Mononuclear cell (primary cell): ENCODE data around the gene KLHDC7B. TPM values are rescaled to one million over a fixed set of nuclear protein-coding genes. Genes with fewer than 3 reads are reported as not detected.
A peak's percentile ranks its signal among the peaks of the same experiment; 100 is the strongest.

Experiments used
- H3K27me3 ChIP-seq: 2 replicates; pipeline ENCODE4 v1.6.0; 2011; ENCODE audit warnings: low read length, control low read depth; ENCODE audit not compliant: insufficient read depth
- H3K4me1 ChIP-seq: 2 replicates; pipeline ENCODE4 v1.5.1; 2011; ENCODE audit warnings: mild to moderate bottlenecking, low read length, control low read depth; ENCODE audit not compliant: insufficient read depth
- H3K4me3 ChIP-seq: 2 replicates; pipeline ENCODE4 v1.5.1; 2011; ENCODE audit warnings: mild to moderate bottlenecking, low read length, moderate library complexity
- H3K9me3 ChIP-seq: 2 replicates; pipeline ENCODE4 v1.5.1; 2011; ENCODE audit warnings: low read depth, mild to moderate bottlenecking, control low read depth, low read length
- total RNA-seq: library from RNA; depleted of rRNA; stranded (reverse); fragments of >200 nt; gene quantifications from one replicate; pipeline ENCODE4 v1.2.3, GENCODE V29; 2012

The KLHDC7B gene
- total RNA-seq, 1 donor: 1.7 TPM

- Histone ChIP-seq H3K9me3 (no peaks in the 10 kb centered on the region), H3K4me3 (no peak overlapping the region), H3K4me1 (peaks cover 73% of the 10 kb centered on the region), H3K27me3 (no peaks in the 10 kb centered on the region)
These were observed 1.7 kb downstream of the KLHDC7B start for GRCh38 chr22:50547263-50547985.

GRCh38 chr22:50548040-50548920 lies 2.6 kb downstream of the KLHDC7B start:
- H3K9me3 ChIP-seq: no peaks in the 10 kb centered on the region
- H3K4me3 ChIP-seq: peak overlapping the region; percentile 49
- H3K4me1 ChIP-seq: peaks cover 64% of the 10 kb centered on the region
- no peaks in the 10 kb centered on the region for H3K27me3 ChIP-seq

- no peaks in the 10 kb centered on the region for H3K27me3 ChIP-seq
- H3K4me3 ChIP-seq: peak overlapping the region; percentile 49
- H3K9me3 ChIP-seq: no peaks in the 10 kb centered on the region
- H3K4me1 ChIP-seq: peaks cover 56% of the 10 kb centered on the region
These were observed 3.5 kb downstream of the KLHDC7B start for GRCh38 chr22:50548921-50549790.

GRCh38 chr22:50550395-50550794 lies 4.7 kb downstream of the KLHDC7B start:
- H3K4me1 ChIP-seq: peaks cover 43% of the 10 kb centered on the region
- H3K4me3 ChIP-seq: no peak overlapping the region
- no peaks in the 10 kb centered on the region for H3K9me3 ChIP-seq
- no peaks in the 10 kb centered on the region for H3K27me3 ChIP-seq

GRCh38 chr22:50551160-50551752 lies 5.6 kb downstream of the KLHDC7B start:
- no peaks in the 10 kb centered on the region for H3K27me3 ChIP-seq
- H3K9me3 ChIP-seq: no peaks in the 10 kb centered on the region
- no peak overlapping the region for H3K4me3 ChIP-seq
- peaks cover 35% of the 10 kb centered on the region for H3K4me1 ChIP-seq

GRCh38 chr22:50553310-50553709 lies 7.6 kb downstream of the KLHDC7B start:
- H3K27me3 ChIP-seq: no peaks in the 10 kb centered on the region
- H3K4me3 ChIP-seq: no peak overlapping the region
- H3K9me3 ChIP-seq: no peaks in the 10 kb centered on the region
- peaks cover 21% of the 10 kb centered on the region for H3K4me1 ChIP-seq

GRCh38 chr22:50556703-50557102 lies 11.0 kb downstream of the KLHDC7B start:
- H3K4me1 ChIP-seq: peaks cover 2% of the 10 kb centered on the region
- no peak overlapping the region for H3K4me3 ChIP-seq
- no peaks in the 10 kb centered on the region for H3K27me3 ChIP-seq
- no peaks in the 10 kb centered on the region for H3K9me3 ChIP-seq

- Histone ChIP-seq H3K9me3 (no peaks in the 10 kb centered on the region), H3K4me3 (no peak overlapping the region), H3K4me1 (peaks cover 13% of the 10 kb centered on the region), H3K27me3 (no peaks in the 10 kb centered on the region)
These were observed 14.3 kb downstream of the KLHDC7B start for GRCh38 chr22:50560034-50560433.

- Histone ChIP-seq H3K4me3 (no peak overlapping the region), H3K4me1 (peaks cover 13% of the 10 kb centered on the region), H3K27me3 (no peaks in the 10 kb centered on the region), H3K9me3 (no peaks in the 10 kb centered on the region)
These were observed 16.0 kb downstream of the KLHDC7B start for GRCh38 chr22:50561401-50562358.

GRCh38 chr22:50562523-50563412 lies 17.1 kb downstream of the KLHDC7B start, which contains the start of gene SYCE3:
TSS of gene SYCE3 (minus strand) at chr22:50562919. CDS start at chr22:50556405, 6,514 bp downstream.
- peaks cover 13% of the 10 kb centered on the region for H3K4me1 ChIP-seq
- H3K4me3 ChIP-seq: peak within 1 kb of the TSS; percentile 58
- no peaks in the 10 kb centered on the region for H3K9me3 ChIP-seq
- H3K27me3 ChIP-seq: no peaks in the 10 kb centered on the region

- no peaks in the 10 kb centered on the region for H3K27me3 ChIP-seq
- H3K9me3 ChIP-seq: no peaks in the 10 kb centered on the region
- peaks cover 13% of the 10 kb centered on the region for H3K4me1 ChIP-seq
- H3K4me3 ChIP-seq: peak overlapping the region; percentile 58
These were observed 17.9 kb downstream of the KLHDC7B start for GRCh38 chr22:50563413-50564160.

- no peak overlapping the region for H3K4me3 ChIP-seq
- H3K4me1 ChIP-seq: peaks cover 13% of the 10 kb centered on the region
- no peaks in the 10 kb centered on the region for H3K27me3 ChIP-seq
- H3K9me3 ChIP-seq: no peaks in the 10 kb centered on the region
These were observed 18.6 kb downstream of the KLHDC7B start for GRCh38 chr22:50564289-50564688.
